Fibroblast of pulmonary artery (primary cell): ENCODE data around the gene CNR2.
A peak's percentile ranks its signal among the peaks of the same experiment; 100 is the strongest.
"Not testable (repeated sequence)": the region's sequence is repeated elsewhere in the genome, so short reads cannot be mapped to it uniquely, and the experiment has no call there.

Experiments
- DNase-seq: peaks from one replicate; pipeline ENCODE4 v3.0.0-alpha.2; 2010; ENCODE audit warnings: low read depth
- H3K4me3 ChIP-seq: replicated peaks from 2 replicates; pipeline ENCODE4 v1.5.1; 2011; ENCODE audit warnings: low read depth, mild to moderate bottlenecking, control low read depth, low read length, moderate library complexity
- TF ChIP-seq, protein P1 (sequence below): IDR thresholded peaks from 2 replicates; pipeline ENCODE4 v1.5.1; 2011; ENCODE audit warnings: mild to moderate bottlenecking, control low read depth, low read length, inconsistent platforms; ENCODE audit errors: missing control alignments

The CNR2 gene

DNA sequence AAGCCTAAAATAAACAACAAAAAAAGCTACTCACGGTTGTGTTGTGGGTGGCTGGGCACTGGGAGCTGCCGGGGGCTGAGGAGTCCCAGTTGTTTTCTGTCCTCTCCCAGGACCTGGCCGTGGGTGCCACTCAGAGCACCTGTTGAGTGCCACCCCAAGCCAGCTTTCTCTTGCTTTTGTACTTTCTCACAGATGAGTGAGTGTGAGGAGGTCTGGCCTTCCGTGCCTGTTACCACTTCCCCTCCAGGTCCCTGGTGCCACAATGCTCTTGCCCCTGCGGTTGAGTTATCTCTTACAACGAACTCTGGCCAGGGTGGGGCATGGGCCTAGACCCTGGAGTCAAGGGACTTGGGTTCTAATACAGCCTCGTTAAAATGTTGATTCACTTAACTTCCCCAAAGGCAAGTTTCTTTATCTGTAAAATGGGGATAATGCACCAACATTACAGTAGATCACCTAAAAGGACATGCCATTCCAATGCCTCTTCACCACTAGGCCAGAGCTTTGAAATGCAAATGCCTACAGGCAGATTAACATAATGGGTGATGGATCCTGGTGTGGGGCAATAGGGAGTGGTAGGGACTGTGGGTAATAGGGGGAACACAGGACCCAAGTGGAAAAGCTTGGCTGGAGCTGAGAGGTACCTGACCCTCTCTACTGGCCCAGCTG, at the start of gene CNR2:
Gene CNR2 (minus strand): TSS at position 151 of the 669 bp plus-strand sequence. CDS start 37,745 bp downstream, outside the sequence.
- TF ChIP-seq, protein P1, sequence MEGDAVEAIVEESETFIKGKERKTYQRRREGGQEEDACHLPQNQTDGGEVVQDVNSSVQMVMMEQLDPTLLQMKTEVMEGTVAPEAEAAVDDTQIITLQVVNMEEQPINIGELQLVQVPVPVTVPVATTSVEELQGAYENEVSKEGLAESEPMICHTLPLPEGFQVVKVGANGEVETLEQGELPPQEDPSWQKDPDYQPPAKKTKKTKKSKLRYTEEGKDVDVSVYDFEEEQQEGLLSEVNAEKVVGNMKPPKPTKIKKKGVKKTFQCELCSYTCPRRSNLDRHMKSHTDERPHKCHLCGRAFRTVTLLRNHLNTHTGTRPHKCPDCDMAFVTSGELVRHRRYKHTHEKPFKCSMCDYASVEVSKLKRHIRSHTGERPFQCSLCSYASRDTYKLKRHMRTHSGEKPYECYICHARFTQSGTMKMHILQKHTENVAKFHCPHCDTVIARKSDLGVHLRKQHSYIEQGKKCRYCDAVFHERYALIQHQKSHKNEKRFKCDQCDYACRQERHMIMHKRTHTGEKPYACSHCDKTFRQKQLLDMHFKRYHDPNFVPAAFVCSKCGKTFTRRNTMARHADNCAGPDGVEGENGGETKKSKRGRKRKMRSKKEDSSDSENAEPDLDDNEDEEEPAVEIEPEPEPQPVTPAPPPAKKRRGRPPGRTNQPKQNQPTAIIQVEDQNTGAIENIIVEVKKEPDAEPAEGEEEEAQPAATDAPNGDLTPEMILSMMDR: no peak
- no peak within 1 kb of the TSS for H3K4me3 ChIP-seq
- DNase-seq: no peak

DNA sequence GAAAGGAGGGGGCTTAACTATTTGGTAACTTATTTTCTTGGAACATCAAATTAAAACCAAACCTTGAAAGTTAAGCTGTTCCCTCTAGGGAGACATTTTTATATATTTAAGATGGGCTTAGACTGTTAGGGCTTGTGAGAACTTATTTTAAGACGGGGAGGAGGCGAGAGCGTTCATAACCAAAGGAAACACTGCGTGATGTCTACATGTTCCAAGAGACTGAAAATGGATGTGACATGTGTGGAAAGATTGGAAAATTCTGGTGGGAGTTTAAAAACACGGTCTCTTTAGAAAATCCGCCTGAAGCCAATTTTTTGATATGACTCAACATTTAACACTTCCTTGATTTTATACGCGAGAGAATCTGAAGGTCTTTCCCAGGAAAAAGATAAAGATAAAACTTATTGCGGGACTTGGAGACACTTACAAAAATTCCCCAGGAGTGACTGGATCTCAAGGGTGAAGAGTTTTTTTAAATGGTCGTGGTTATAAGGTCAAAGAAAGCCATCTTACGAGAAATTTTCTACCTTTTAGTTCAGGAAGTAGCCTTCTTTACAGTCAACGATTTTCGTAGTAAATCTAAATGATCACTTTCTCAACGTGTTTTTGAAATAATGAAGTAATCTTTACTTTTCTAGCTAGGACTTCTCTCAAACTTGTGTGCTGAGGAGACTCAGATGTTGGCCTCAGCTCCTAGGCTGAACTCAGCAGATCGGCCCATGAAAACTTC, 47.3 kb upstream of the CNR2 start:
- H3K4me3 ChIP-seq: peak overlapping the region; percentile 89
- TF ChIP-seq, protein P1: no peak
- peak; percentile 54 for DNase-seq

DNA sequence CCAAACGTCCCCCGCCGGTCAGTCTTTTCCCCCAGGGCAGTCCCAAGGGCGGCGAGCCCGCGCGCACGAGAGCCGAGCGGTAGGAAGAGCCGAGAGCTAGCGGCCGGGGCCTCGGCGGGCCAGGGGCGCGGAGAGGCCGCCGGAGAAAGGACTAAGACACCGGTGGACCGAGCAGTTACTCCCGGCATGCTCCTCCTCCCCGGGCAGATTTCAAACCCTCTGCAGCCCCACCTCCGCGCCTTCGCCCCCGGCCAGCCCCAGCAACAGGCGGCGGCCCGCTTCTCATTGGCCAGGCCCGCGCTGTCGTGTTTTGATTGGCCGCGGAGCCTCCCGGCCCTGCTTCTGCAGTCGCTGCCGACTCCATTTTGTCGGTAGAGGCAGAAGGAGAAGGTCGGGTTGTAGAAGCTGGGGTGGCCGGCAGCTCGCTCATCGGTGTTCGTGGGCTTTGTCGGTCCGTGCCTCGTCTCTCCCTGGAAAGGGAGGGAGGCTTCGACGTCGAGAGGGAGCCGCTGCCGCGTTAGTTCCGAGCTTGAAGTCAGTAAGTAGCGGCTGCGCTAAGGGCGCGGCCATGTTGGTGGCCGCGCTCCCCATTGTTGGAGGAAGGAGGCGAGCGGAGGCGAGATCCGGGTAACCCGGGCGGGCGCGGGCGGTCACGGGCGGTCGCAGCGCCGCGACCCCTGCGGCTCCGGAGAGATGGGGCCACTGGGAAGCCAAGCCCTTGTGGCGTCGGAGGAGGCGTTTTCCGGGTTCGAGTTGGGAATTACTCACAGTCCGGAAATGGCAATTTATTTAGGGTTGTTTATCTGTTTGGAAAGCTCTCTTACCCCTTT, 46.5 kb upstream of the CNR2 start, which contains the start of gene PNRC2:
Gene PNRC2 (plus strand): TSS at position 368 of the 830 bp plus-strand sequence. CDS start 1,630 bp downstream, outside the sequence.
- H3K4me3 ChIP-seq: peak within 1 kb of the TSS; percentile 89
- TF ChIP-seq, protein P1: no peak
- peak; percentile 96 for DNase-seq

DNA sequence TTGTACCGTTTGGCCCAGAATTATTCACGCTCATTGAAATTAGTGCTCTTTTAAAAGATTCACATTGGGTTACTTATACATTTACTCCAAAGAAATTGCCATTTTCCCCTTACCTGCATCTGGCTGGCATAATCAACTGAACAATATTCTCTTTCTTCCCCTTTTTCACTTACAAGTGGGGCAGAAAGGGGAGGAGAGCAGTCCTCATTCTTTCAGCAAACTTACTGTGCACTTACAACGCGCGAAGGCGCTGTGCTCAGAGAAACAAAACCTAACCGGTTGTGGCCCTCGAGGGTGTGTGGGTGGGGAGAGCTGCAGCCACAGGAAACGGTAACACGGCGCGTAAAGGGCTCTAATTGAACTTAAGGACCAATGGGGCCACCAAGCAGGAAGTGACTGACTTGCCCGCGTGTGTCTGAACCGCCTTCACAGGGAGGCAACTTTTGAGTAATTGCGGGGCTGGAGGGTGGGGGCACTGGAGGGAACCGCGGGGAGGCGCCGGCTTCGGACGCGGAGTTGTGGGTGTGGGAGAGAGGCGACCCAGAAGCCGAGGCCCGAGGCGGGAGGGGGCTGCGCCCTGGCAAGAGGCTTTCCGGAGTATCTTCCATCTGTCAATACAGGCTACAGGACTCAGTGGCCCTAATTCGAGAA, 45.8 kb upstream of the CNR2 start:
- peak overlapping the region; percentile 89 for H3K4me3 ChIP-seq
- TF ChIP-seq, protein P1: peak; percentile 53
- peak; percentile 90 for DNase-seq

DNA sequence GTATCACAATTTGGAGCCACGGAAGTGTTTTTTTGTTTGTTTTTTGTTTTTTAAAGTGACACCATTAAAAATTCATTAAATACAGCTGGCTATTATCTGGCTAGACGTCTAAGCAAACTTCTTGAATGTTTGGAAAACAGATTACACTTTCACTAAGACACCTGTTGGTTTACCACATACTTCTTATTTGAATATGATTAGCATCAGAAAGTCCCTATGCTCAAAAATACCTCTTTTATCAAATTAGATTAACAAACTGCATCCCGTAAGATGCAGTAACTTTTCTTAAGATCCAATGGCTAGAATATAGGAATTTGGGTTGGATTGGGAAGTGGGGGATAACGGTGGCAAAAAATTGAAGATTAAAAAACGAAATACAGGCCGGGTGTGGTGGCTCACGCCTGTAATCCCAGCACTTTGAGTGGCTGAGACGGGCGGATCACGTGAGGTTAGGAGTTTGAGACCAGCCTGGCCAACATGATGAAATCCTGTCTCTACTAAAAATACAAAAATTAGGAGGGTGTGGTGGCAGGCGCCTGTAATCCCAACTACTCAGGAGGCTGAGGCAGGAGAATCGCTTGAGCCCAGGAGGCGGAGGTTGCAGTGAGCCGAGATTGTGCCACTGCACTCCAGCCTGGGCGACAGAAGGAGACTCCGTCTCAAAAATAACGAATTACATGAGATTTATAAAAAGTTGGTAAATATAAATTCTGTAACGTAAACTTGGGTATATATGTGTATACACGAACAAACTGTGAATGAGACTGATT, 45.1 kb upstream of the CNR2 start:
- peak overlapping the region; percentile 89 for H3K4me3 ChIP-seq
- not testable (repeated sequence) for DNase-seq

DNA sequence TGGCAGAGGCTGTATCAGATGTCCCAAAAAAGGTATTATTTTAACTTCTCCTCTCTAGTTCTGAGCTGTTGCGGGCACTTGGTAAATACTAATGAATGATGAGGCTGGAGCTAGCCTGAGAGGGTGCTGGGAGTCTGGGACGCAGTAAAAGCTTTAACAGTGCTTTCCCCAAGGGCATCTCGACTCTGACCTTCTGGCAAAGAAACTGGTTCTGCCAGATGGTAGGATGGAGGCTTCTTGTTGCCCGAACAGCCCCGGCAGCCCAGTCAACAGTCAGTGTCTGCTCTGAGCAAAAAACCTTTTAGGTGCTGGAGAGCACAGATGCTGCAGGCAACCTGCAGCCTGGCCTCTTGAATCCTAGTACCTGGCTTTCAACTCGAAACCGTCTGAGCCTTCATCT, 43.9 kb upstream of the CNR2 start:
- DNase-seq: no peak
- TF ChIP-seq, protein P1: no peak
- H3K4me3 ChIP-seq: no peak overlapping the region
